ENCODE data around the gene LAPTM5. TPM values are rescaled to one million over a fixed set of nuclear protein-coding genes. Genes with fewer than 3 reads are reported as not detected.
A peak's percentile ranks its signal among the peaks of the same experiment; 100 is the strongest.

LAPTM5 gene
- total RNA-seq, 3 donors from 2014 or later = 41.3 to 130 (median 70.1) TPM

DNA sequence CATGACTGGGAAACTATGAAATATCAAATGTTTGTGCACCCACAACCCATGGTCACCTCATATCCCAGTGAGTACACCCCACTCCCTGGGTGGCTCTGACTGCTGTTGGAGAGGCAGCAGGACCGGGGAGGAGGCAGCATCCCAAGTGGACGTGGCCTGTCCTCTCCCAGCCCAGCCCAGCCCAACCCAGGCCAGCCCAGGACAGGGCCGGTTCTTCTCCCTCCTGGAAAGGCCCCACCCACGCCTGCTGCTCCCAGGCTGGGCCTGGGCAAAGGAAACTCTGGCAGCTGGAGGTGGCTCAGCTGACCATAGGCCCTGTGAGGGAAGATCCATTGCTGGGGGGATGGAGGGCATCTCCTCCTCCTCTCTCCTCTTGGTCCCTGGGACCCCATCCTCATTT is 53.3 kb downstream of the LAPTM5 start:
- H3K4me1 ChIP-seq = peaks cover 3 to 6% of the 10 kb centered on the region in 2 donors
- intact Hi-C loops (cut with DNase I; ENCODE audit: low total_unique reads) = no loop called here
- peak overlapping the region; percentile 33 to 77 for H3K27ac ChIP-seq
- H3K27me3 ChIP-seq = no peaks in the 10 kb centered on the region
- no peaks in the 10 kb centered on the region for H3K36me3 ChIP-seq
- no peak for DNase-seq (ENCODE audit: low spot score in 2 of 2)
- no peak overlapping the region for H3K4me3 ChIP-seq
- TF ChIP-seq POLR2AphosphoS5 (IDR thresholded peaks at IDR 0.05) (no peak), POLR2A (IDR thresholded peaks at IDR 0.05) (no peak)
- TF ChIP-seq, protein P1, sequence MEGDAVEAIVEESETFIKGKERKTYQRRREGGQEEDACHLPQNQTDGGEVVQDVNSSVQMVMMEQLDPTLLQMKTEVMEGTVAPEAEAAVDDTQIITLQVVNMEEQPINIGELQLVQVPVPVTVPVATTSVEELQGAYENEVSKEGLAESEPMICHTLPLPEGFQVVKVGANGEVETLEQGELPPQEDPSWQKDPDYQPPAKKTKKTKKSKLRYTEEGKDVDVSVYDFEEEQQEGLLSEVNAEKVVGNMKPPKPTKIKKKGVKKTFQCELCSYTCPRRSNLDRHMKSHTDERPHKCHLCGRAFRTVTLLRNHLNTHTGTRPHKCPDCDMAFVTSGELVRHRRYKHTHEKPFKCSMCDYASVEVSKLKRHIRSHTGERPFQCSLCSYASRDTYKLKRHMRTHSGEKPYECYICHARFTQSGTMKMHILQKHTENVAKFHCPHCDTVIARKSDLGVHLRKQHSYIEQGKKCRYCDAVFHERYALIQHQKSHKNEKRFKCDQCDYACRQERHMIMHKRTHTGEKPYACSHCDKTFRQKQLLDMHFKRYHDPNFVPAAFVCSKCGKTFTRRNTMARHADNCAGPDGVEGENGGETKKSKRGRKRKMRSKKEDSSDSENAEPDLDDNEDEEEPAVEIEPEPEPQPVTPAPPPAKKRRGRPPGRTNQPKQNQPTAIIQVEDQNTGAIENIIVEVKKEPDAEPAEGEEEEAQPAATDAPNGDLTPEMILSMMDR (IDR thresholded peaks at IDR 0.05) = no peak
- H3K9me3 ChIP-seq = no peaks in the 10 kb centered on the region

DNA sequence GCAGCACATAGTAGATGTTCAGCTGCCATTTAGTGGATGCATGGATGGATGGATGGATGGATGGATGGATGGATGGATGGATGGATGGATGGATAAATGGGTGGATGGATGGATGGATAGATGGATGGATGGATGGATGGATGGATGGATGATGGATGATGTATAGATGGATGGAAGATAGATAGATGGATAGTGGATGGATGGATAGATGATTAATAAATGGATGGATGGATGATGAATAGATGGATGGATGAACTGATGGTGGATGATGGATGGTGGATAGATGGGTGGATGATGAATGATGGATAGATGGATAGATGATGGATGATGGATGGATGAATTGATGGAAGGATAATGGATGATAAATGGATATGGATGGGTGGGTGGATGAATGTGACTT is 54.8 kb downstream of the LAPTM5 start:
- no peaks in the 10 kb centered on the region for H3K9me3 ChIP-seq
- intact Hi-C loops (cut with DNase I; ENCODE audit: low total_unique reads) = no loop called here
- H3K4me3 ChIP-seq = no peak overlapping the region
- no peaks in the 10 kb centered on the region for H3K27me3 ChIP-seq
- DNase-seq (ENCODE audit: low spot score in 2 of 2) = no peak
- H3K36me3 ChIP-seq = no peaks in the 10 kb centered on the region
- H3K27ac ChIP-seq = peak overlapping the region in 1 of 2 donors; percentile 77
- TF ChIP-seq POLR2AphosphoS5 (IDR thresholded peaks at IDR 0.05) = no peak
- TF ChIP-seq, protein P1 (IDR thresholded peaks at IDR 0.05) = no peak
- no peak for TF ChIP-seq POLR2A (IDR thresholded peaks at IDR 0.05)
- peaks cover 6 to 7% of the 10 kb centered on the region in 2 donors for H3K4me1 ChIP-seq

DNA sequence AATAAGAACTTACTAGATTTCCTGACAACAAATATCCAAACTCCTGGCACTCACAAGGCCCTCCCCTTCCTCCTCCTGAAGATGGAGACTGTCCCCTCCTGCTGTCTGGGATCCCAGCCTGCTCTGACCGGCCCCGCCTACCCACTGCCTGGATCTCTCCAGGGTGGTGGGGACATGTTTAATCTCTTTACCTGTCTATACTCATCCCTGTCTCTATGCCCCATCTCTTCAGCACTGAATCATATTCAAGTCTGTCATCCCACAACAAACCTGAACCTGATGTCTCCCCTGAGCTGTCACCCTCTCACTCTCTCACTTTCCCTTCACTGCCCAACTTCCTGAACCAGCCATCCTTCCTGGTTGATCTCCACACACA is 56.3 kb downstream of the LAPTM5 start:
- Histone ChIP-seq H3K9me3 (no peaks in the 10 kb centered on the region), H3K36me3 (no peaks in the 10 kb centered on the region), H3K27ac (peak overlapping the region in 1 of 2 donors; percentile 70), H3K27me3 (no peaks in the 10 kb centered on the region), H3K4me1 (peaks cover 6 to 7% of the 10 kb centered on the region in 2 donors), H3K4me3 (no peak overlapping the region)
- intact Hi-C loops (cut with DNase I; ENCODE audit: low total_unique reads) = no loop called here
- DNase-seq (ENCODE audit: low spot score in 2 of 2) = no peak
- no peak for TF ChIP-seq POLR2A (IDR thresholded peaks at IDR 0.05)
- no peak for TF ChIP-seq POLR2AphosphoS5 (IDR thresholded peaks at IDR 0.05)
- TF ChIP-seq, protein P1 (IDR thresholded peaks at IDR 0.05) = no peak

DNA sequence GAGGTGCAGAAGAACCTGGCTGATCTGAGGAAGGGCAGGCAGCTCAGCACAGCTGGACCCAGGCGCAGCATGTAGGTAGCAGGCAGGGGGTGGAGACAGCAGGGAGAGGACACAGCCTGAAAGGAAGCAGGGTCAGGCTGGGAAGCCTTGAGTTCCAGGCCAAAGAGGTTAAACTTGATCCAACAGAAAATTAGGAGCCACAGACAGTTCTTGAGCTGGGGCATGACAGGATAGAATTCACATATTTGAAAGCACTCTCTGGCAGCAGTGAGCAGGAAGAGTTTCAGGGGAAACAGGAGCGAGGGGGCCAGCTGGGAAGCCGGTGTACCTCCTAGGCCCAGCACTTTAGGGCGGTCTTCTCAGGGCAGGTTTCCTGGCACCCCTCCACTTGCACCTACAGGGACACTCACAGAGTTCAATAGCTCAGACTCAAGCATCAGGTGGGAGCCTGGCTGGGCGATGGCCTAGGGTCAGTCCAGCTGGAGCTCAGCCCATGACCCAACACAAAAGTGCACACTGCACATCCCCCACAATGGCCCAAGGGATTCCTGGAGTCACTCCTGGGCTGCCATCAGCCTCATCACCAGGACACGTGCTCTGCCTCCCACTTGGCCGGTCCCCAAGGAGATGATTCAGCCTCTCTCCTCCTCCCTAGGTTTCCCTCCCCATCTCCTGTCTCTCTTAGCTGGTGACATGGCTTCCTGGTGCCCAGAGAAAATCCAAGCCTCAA is 56.9 kb downstream of the LAPTM5 start:
- Histone ChIP-seq H3K27me3 (no peaks in the 10 kb centered on the region), H3K27ac (peak overlapping the region in 1 of 2 donors; percentile 70), H3K36me3 (no peaks in the 10 kb centered on the region), H3K4me3 (no peak overlapping the region), H3K4me1 (peaks cover 6 to 7% of the 10 kb centered on the region in 2 donors), H3K9me3 (no peaks in the 10 kb centered on the region)
- TF ChIP-seq POLR2AphosphoS5 (IDR thresholded peaks at IDR 0.05) (peak in 2 of 3 donors; percentile 56 to 87), POLR2A (IDR thresholded peaks at IDR 0.05) (no peak)
- TF ChIP-seq, protein P1 (IDR thresholded peaks at IDR 0.05) = no peak
- intact Hi-C loops (cut with DNase I; ENCODE audit: low total_unique reads) = no loop called here
- no peak for DNase-seq (ENCODE audit: low spot score in 2 of 2)

DNA sequence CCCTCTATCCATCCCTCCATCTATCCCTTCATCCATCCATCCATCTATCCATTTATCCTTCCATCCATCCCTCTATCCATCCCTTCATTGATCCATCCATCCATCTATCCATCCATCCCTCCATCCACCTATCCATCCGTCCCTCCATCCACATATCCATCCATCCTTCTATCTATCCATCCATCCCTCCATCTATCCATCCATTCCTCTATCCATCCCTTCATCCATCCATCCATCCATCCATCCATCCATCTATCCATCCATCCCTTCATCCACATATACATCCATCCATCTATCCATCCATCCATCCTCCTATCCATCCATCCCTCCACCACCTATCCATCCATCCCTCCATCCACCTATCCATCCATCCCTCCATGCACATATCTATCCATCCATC is 57.8 kb downstream of the LAPTM5 start:
- Histone ChIP-seq H3K4me3 (no peak overlapping the region), H3K27ac (peak overlapping the region in 1 of 2 donors; percentile 70), H3K4me1 (peaks cover 0 to 3% of the 10 kb centered on the region in 2 donors), H3K27me3 (no peaks in the 10 kb centered on the region), H3K9me3 (no peaks in the 10 kb centered on the region), H3K36me3 (no peaks in the 10 kb centered on the region)
- DNase-seq (ENCODE audit: low spot score in 2 of 2) = no peak
- TF ChIP-seq, protein P1 (IDR thresholded peaks at IDR 0.05) = no peak
- TF ChIP-seq POLR2AphosphoS5 (IDR thresholded peaks at IDR 0.05) (no peak), POLR2A (IDR thresholded peaks at IDR 0.05) (no peak)
- intact Hi-C loops (cut with DNase I; ENCODE audit: low total_unique reads) = no loop called here
